ENCODE measurements around the gene UQCRQ. TPM values are rescaled to one million over a fixed set of nuclear protein-coding genes. Genes with fewer than 3 reads are reported as not detected.

The UQCRQ gene
- total and polyA plus RNA-seq, 4 donors: 62.5 to 2,326 (median 326) TPM

GRCh38 chr5:132817011-132817410, 49.4 kb upstream of the UQCRQ start:
- Histone ChIP-seq H3K27ac (ENCODE audit: low read depth in 1 of 2, low read length in 2 of 2) (no peak overlapping the region), H3K4me3 (ENCODE audit: low read depth in 1 of 3, low read length in 3 of 3) (no peak overlapping the region), H3K36me3 (ENCODE audit: control insufficient read depth in 4 of 4, insufficient read depth in 3 of 4, low read depth in 1 of 4, low read length in 3 of 4) (no peaks in the 10 kb centered on the region), H3K4me1 (ENCODE audit: control insufficient read depth in 4 of 4, insufficient read depth in 4 of 4, low read length in 3 of 4) (peaks cover 0 to 16% (median 5%) of the 10 kb centered on the region in 4 donors), H3K27me3 (ENCODE audit: control insufficient read depth in 4 of 4, insufficient read depth in 4 of 4, low read length in 3 of 4) (no peaks in the 10 kb centered on the region), H3K9ac (ENCODE audit: low read depth in 1 of 2, low read length in 2 of 2) (no peak overlapping the region), H3K9me3 (ENCODE audit: control insufficient read depth in 4 of 4, low read length in 3 of 4) (no peaks in the 10 kb centered on the region)
- no peak for TF ChIP-seq RXRA (IDR thresholded peaks at IDR 0.05)
- 19% methylated on average over 1 of the region's 1 CpG for WGBS
- DNase-seq (ENCODE audit: low spot score): no peak

DNA sequence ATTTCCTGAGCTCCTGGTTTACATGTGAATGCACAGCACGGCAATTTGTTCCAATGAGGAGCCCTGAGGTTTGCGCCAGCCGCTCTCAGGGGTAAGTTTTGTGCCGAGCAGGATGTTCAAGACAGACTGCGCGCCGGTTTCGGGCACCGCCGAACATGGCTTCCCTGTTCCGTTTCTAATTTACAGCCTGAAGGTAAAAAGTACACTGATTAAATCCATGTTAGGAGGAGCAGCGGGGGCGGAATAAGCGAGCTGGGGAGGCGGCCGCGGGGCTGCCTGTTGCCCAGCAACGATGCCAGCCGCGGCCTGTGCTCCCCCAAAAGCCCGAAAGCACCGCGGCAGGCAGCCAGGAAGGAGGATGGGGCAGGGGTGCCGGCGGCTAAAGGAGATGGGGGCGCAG, 47.0 kb upstream of the UQCRQ start:
- Histone ChIP-seq H3K27ac (ENCODE audit: low read depth in 1 of 2, low read length in 2 of 2) (no peak overlapping the region), H3K27me3 (ENCODE audit: control insufficient read depth in 4 of 4, insufficient read depth in 4 of 4, low read length in 3 of 4) (no peaks in the 10 kb centered on the region), H3K4me3 (ENCODE audit: low read depth in 1 of 3, low read length in 3 of 3) (no peak overlapping the region), H3K9ac (ENCODE audit: low read depth in 1 of 2, low read length in 2 of 2) (no peak overlapping the region), H3K9me3 (ENCODE audit: control insufficient read depth in 4 of 4, low read length in 3 of 4) (no peaks in the 10 kb centered on the region), H3K4me1 (ENCODE audit: control insufficient read depth in 4 of 4, insufficient read depth in 4 of 4, low read length in 3 of 4) (peaks cover 0 to 10% (median 7%) of the 10 kb centered on the region in 4 donors), H3K36me3 (ENCODE audit: control insufficient read depth in 4 of 4, insufficient read depth in 3 of 4, low read depth in 1 of 4, low read length in 3 of 4) (peaks cover 5 to 14% (median 9%) of the 10 kb centered on the region in 4 donors)
- TF ChIP-seq NR2F2 (IDR thresholded peaks at IDR 0.05) (no peak), YY1 (IDR thresholded peaks at IDR 0.05) (no peak), JUND (IDR thresholded peaks at IDR 0.05) (no peak), FOXA2 (IDR thresholded peaks at IDR 0.05) (no peak), GABPA (IDR thresholded peaks at IDR 0.05 in 1 of 2, conservative IDR thresholded peaks at IDR 0.05 in 1 of 2) (no peak), EGR1 (IDR thresholded peaks at IDR 0.05; ENCODE audit: low read depth in 2 of 2) (no peak), CTCF (IDR thresholded peaks at IDR 0.05; ENCODE audit: low read depth, low read length, missing input control) (no peak), SP1 (IDR thresholded peaks at IDR 0.05) (no peak), RAD21 (IDR thresholded peaks at IDR 0.05) (no peak), HNF4G (IDR thresholded peaks at IDR 0.05) (no peak), MAX (IDR thresholded peaks at IDR 0.05) (no peak), FOXA1 (IDR thresholded peaks at IDR 0.05) (no peak), ZBTB33 (IDR thresholded peaks at IDR 0.05) (no peak), HNF4A (conservative IDR thresholded peaks at IDR 0.05) (no peak), TAF1 (conservative IDR thresholded peaks at IDR 0.05) (no peak), RXRA (IDR thresholded peaks at IDR 0.05) (no peak)
- TF ChIP-seq, protein P1, sequence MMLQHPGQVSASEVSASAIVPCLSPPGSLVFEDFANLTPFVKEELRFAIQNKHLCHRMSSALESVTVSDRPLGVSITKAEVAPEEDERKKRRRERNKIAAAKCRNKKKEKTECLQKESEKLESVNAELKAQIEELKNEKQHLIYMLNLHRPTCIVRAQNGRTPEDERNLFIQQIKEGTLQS (IDR thresholded peaks at IDR 0.05): no peak
- TF ChIP-seq, protein P2, sequence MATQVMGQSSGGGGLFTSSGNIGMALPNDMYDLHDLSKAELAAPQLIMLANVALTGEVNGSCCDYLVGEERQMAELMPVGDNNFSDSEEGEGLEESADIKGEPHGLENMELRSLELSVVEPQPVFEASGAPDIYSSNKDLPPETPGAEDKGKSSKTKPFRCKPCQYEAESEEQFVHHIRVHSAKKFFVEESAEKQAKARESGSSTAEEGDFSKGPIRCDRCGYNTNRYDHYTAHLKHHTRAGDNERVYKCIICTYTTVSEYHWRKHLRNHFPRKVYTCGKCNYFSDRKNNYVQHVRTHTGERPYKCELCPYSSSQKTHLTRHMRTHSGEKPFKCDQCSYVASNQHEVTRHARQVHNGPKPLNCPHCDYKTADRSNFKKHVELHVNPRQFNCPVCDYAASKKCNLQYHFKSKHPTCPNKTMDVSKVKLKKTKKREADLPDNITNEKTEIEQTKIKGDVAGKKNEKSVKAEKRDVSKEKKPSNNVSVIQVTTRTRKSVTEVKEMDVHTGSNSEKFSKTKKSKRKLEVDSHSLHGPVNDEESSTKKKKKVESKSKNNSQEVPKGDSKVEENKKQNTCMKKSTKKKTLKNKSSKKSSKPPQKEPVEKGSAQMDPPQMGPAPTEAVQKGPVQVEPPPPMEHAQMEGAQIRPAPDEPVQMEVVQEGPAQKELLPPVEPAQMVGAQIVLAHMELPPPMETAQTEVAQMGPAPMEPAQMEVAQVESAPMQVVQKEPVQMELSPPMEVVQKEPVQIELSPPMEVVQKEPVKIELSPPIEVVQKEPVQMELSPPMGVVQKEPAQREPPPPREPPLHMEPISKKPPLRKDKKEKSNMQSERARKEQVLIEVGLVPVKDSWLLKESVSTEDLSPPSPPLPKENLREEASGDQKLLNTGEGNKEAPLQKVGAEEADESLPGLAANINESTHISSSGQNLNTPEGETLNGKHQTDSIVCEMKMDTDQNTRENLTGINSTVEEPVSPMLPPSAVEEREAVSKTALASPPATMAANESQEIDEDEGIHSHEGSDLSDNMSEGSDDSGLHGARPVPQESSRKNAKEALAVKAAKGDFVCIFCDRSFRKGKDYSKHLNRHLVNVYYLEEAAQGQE (IDR thresholded peaks at IDR 0.05): no peak
- no peak for DNase-seq (ENCODE audit: low spot score)
- WGBS: 57% methylated on average over 26 of the region's 26 CpGs
